Myocyte (in vitro differentiated cells): ENCODE results near the gene ACTR1B. TPM values are rescaled to one million over a fixed set of nuclear protein-coding genes. Genes with fewer than 3 reads are reported as not detected.
"Not testable (repeated sequence)": the region's sequence is repeated elsewhere in the genome, so short reads cannot be mapped to it uniquely, and the experiment has no call there.

Experiments
- DNase-seq: peaks from one replicate; pipeline ENCODE4 v3.0.0-alpha.2; 2012; ENCODE audit warnings: low read depth
- polyA plus RNA-seq: library from polyadenylated mRNA; unstranded; fragments of >200 nt; gene quantifications from one replicate; pipeline ENCODE4 v1.2.1, GENCODE V29; 2012; ENCODE audit warnings: missing spikeins
- total RNA-seq: library from RNA; depleted of rRNA; stranded (reverse); fragments of >200 nt; gene quantifications from 2 replicates; pipeline ENCODE4 v1.2.3, GENCODE V29; 2014

The ACTR1B gene
- total RNA-seq: 81.1 and 87.4 TPM in 2 replicates
- polyA plus RNA-seq: 93.5 TPM

DNA sequence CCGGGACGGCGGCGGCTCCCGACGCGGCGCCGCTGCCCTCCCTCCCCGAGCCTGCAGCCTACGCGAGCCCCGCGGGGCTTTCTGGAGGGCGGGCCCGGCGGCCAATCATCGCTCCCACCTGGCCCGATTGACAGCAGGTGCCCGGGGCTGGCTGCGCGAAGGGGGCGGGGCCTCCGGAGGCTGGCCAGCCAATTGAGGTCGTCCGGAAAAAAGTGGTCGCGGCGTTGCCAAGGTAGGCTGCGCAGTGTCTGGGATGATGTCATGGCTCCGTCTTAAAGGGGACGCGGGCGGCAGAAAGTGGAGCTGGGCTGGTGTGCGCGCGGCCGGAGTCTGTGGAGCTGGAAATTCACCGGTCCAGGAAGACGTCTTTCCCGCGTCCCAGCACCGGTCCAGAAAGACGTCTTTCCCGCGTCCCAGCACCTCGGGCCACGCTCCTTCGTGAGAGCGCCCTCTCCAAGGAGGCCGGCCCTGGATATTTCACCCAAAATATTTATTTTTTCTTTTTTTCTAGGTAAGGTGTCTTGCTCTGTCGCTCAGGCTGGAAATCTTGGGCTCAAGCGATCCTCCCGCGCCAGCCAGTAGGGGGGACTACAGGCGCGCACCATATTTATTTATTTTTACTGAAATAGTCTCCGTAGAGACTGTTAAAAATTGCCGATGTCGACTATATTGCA, at the start of gene ACTR1B:
TSS of gene ACTR1B (minus strand) at position 83 of the 674 bp plus-strand sequence. CDS start 154 bp downstream, outside the sequence.
- peak; percentile 99 for DNase-seq

DNA sequence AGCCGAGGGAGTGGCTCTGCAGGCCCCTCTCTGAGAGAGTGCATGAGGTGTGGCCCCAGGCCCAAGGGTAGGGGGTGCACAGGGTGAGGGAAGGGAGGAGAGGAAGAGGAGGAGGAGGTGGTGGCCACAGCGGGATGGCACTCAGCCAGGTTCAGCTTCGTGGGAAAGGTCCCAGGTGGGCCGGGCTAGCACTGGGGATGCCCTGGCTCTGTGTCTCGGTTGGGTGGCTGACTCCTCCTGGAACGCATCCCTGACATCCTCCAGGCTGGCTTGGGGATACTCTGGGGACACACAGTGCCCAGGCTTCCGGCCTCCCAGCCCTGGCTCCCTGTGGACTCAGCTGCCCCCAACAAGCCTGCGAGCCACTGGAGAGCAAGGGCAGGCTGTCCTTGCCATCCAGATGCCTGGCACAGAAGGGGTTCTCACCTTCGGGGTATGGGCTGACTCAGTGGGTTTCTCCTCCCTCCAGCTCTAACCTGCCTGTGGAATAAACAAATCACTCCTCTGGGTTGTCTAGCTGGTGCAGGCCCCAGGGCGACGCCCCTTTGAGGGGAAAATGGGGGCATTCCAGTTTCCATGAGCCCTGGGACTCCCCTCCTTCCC, 49.0 kb upstream of the ACTR1B start:
- no peak for DNase-seq

DNA sequence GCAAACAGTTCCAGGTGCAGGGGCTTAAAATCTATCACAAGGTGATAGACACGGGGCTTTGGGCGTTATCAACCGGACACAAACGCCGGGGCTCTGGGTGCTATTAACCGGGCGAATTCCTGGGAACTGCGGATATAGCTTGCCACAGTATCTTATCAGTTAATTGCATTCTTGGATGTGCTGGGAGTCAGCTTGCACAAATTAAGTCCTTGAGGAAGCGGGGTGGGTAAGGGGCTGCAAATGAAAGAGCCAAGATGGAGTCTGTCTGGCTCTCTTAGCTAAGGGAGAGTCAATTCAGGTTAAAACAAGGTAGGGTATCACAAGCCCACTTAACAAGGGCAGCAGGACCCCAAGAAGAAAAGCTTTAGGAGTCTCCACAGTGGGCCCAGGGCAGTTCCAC, 48.3 kb upstream of the ACTR1B start:
- not testable (repeated sequence) for DNase-seq

DNA sequence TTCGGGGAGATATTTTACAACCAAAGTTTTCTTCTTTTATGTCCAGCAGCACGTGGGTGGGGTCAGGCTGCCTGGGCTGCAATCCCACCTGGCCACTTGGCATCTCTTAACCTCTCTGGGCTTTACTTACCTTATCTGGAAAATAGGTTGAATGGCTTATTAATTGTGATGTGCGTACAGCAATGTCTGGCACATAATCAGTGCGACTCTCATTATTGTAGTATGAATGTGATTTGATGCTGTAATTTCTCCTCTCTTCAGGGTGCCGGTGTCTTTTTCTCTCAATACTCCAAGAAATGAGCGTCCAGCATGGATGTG, 47.5 kb upstream of the ACTR1B start:
- DNase-seq: no peak

DNA sequence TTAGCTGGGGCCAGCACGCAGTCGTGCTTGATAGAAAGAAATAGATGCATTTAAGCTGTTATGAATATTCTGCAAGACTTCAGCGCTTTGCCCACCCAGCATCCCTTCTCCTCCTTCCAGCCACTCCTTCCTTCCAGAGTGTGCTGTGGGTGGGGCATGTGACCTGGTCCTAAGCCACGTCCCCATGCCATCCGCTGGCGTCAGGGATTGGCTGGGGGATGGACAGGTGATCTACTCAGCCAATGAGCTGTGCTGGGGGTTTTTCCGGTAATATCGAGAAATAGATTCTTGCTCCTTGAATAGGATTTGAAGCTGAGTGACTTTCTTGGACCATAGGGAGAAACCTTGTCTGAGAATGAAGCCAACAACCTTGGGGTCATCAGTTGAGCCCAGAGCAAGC, 44.8 kb upstream of the ACTR1B start:
- DNase-seq: no peak

DNA sequence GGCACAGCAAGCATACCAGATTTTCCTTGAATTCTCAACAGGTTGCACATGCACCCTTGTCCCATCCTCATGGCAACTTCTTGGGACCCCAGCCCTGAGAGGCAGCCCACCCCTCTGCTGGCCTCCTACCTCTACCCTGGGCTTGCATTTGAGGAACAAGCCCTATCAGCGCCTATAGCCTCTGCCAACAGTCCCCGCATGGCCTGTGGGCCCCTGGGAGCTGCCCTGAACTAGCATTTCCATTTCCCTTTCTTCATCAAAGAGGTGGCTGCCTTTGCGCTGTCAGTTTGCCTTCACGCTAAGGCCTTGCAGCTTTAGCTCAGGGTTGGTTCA, 44.2 kb upstream of the ACTR1B start:
- no peak for DNase-seq

DNA sequence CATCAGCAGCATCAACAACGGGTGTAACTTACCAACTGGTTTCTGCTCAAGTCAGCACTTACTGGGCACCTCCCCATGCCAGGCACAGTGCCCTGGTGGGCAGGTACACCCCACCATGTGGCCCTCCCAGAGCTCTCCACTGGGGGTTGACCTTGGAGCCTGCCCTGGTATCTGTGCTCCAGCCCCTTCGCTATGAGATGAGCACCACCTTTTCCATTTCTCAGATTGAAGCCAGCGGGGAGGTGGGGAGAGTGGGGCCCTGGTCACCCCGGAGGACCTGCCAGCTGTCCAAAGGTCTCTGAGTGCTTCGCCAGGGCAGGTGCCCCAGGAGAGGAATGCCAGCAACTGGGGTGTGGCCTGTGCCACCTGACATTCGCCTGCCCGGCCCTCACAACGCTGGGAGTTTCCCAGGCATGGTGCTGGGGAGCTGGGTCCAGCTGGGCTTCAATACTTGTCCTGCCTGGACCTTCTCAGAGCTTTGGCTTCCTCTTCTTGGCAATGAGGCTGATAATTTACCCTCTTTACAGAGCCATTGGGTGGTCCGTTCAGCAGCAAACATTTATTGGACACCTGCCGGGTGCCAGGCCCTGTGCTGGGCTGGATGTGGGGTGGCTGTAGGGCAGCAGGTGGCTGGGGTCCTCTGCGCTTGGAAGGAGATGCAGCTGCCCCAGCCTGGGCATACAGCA, 43.7 kb upstream of the ACTR1B start:
- DNase-seq: no peak

DNA sequence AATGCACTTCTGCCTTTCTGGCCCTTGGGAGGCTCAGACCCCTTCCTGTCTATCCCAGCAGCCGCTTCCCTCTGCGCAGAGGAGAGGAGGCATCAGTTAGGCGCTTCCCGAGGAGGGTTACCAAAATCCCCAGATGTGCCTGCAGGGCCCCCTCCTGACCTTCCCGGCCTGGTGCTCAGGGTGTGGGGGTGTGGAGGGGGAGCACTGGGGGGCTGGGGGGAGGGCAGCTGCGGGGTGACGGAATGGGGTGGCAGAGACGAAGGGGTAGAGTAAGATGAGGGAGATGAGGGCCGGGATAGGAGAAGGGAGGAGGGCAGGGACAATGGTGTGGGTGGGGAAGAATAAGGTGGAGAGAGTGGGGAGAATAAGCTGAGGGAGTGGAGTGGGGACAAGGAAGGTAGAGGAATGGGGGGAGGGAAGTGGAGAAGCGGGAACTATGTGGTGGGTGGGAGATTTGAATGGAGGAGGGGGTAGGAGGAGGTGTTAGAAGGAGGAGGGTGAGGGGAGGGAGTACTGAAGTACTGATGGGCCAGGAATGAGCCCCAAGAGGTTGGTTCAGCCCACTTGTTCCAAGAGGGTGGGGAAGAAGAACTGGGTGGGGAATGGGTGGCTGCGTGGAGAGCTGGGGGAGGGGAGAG, 43.0 kb upstream of the ACTR1B start:
- no peak for DNase-seq

DNA sequence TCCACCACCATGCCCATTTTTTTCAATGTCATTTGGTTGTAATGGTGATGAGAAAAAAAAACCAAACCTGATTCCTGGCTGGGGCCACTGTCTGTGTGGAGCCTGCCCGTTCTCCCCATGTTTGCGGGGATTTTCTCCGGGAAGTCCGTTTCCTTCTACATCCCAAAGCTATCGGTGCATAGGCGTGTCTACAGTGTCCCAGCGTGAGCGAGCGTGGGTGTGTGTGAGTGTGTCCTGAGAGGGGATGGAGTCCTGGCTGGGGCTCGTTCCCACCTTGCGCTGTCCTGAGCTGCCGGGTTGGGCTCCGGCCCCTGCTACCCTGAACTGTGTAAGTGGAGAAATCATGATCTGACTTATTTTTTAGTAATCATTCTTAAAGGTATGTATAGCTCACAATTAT, 42.3 kb upstream of the ACTR1B start:
- no peak for DNase-seq

DNA sequence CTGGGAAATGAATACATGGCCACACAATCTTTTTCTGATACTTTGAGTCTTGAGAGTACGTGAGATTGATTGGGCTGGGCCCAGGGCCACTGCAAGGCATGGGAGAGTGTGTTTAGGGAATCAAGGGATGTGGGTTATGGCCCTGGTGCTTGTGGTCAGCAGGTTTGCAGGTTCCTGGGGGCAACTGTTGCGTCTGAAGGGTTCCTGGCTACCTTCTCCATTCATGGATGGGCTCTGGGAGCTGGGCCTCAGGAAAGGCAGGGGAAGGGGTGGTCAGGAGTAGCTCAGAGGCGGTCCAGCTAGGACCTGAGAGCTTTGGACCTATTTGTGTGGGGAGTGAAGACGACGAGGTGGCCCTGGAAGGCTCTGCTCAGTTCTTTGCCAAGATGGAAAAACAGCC, 41.1 kb upstream of the ACTR1B start:
- no peak for DNase-seq

DNA sequence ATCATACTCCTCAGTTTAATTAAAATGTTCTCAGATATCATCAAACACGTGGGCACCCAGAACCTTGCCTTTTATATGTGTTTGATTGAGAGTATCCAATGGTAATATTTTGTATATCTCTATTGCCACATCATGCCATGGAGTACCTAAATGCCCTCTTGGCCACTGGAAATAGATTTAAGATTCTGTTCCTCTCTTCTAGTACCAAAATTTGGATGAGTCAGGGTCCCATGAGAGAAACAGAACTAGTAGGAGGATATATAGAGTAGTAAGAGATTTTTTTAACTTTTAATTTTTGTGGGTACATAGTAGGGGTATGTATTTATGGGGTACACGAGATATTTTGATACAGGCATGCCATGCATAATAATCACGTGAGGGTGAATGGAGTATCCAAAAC, 39.9 kb upstream of the ACTR1B start:
- DNase-seq: no peak

DNA sequence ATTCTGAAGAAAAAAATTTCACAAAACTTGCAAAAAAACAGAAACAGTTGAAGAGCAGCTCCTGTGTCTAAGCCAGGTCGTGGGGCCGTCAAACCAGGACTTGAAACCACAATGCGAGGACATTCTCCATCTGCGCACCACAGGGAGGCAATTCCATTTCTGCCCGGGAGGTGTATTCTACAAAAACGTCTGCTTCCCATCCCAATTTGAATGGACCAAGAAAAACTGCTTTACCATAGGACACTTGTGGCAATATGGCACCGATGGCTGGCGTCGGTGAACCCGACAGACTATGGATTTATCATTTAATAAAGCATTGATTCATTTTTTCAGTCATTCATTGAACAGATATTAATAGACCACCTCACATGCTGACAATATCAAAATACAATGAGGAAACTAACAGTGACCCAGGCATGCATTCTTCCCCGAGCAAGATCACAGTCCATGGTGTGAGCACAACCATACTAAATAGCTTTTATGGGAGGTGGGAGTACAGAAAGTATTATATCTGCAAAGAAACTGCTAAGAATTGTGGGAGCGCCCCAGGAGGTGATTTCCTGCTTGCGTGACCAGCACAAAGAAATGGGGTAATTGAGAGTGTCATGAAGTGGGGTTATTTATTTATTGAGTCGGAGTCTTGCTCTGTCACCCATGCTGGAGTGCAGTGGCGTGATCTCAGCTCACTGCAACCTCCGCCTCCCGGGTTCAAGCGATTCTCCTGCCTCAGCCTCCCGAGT, 39.1 kb upstream of the ACTR1B start:
- no peak for DNase-seq

DNA sequence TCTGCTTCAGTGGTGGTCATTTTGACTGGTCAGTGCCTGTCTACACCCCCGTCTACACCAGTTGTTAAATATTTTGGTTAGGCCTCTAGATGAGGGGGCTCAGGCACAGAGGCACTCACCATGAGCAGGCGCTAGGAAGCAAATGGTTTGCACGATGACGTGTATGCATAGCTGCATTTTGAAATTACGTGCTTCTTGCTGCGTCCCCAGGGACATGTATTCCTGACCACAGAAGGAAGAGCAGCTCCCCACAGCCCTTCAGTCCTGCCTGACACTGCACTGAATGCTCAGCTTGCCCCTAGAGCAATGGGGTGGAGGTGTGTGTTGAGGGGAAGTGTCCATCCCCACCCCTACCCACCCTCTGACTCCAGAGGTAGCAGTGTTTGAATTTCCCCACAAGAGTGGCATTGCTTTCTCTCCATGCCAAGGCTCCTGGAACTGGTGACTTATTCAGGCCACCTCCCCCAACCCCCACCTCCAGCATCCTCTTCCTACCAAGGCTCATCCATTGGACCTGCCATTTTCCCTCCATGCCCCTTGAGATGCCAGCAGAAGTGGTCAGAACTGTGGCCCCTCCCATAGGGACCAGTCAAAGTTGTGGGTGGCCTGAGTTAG, 38.1 kb upstream of the ACTR1B start:
- DNase-seq: peak; percentile 87

DNA sequence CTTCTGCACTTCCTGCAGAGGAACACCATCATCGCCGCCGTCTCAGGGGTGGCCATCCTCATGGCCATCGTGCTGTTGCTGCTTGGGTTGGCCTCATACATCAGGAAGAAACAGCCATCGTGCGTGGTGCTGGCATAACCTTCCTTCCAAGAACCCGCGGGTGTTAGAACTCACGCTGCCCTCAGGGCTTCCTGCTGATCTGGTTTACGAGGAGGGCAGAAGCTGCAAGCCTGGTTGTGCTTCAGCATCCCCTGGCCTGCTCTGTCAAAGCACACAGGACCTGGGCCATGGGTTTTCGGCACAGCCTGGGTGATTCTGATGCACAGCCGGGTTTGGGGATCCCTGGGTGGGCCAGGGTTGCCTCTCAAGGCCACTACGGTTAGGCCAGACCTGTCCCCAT, 37.3 kb upstream of the ACTR1B start:
- no peak for DNase-seq

DNA sequence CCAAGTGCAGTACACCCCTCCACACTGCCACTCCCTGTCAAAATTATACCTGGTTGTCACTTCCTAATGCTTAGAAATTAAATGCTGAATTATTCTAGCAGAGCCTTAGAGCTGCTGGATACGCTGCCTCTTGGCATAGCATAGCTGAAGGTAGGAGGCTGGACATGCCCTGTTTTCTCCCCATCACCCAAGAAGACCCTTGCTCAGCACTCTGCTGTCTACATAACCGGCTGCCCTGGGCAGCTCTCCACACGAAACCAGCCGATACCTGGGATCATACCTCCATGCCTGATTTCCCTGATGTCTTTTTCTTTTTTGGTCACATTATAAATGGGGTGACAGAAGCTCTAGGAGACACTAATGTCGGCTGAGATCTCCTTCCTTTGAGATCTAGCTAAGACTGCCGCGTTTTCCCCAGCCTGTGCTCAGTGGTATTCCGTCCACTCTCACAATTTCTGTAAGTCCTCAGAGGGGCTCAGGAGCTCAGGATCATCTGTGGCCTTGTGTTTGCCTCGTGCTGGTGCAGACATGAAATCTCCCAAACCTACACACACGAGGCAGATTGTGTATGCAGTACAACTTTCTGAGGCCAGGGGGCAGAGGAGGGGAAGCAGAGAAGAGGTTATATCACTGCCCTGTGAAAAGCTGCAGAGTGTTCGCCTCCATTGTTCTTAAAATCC, 36.1 kb upstream of the ACTR1B start:
- DNase-seq: peak; percentile 79

DNA sequence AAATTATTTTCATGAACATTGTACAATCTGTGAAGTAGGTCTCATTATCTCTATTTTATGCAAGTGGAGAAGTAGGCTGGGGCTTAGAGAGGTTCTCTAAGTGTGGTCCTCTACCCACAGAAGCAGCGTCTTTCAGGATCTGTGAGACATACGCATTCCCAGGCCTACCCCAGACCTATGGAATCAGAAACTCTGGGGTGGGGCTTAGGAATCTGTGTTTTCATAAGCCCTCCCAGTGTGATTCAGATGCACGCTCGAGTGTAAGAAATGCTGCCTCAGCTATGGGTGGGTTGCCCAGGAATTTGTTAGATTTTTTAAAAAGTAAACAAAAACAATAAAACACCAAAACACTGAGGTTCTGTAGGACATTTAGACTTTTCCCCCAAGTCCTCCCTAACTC, 34.7 kb upstream of the ACTR1B start:
- no peak for DNase-seq

DNA sequence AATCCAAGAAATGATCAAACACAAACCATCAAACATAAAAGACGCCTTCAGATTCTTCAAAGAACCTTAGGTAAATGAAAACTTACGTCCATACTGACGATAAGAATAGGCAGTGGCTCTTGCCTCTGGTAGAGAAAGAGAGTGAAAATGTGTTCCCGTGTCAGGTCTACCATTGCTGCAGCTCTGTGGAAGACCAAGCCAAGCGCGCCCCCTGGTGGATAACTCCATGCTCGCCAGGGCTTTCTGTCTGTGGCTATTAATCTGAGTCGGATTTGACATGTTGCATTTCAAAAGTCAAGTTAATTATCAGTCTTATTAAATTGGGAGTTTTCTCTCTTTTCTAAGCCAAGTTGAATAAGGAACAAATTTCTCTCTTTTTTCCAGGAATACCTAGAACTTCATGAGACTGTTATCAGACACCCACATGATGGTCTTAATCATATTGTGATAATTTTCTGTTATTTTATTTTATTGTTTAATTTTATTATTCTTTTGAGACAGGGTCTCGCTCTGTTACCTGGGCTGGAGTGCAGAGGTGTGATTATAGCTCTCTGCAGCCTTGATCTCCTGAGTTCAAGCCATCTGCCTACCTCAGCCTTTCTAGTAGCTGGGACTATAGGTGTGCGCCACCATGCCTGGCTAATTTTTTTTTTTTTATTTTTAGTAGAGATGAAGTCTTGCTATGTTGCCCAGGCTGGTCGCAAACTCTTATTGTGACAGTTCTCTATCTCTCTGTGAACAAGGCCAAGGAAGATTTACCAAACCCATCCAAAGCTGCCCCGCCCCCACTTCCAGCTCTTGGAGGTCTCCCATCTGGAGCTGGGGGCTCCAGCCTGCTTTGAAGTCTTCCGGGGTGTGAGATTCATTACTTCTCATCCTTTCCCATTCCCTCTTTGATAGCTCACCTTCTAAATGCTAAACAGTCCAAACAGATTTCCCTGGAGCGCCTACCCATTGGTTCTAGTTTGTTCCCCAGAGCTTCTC, 33.7 kb upstream of the ACTR1B start:
- peak; percentile 85 for DNase-seq

DNA sequence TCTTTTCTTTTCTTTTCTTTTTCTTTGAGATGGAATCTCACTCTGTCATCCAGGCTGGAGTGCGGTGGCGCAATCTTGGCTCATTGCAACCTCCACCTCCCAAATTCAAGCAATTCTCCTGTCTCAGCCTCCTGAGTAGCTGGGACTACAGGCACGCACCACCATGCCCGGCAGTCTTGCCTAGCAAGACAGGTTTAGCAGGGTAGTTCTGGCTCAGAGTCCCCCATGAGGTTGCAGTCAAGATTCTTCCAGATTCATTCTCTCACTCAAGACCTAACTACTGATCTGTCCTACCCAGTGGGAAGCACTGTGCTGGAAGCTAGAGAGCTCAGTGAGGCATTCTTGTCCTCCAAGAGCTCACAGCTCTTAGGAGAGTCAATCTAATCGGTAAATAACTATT, 31.9 kb upstream of the ACTR1B start:
- no peak for DNase-seq

DNA sequence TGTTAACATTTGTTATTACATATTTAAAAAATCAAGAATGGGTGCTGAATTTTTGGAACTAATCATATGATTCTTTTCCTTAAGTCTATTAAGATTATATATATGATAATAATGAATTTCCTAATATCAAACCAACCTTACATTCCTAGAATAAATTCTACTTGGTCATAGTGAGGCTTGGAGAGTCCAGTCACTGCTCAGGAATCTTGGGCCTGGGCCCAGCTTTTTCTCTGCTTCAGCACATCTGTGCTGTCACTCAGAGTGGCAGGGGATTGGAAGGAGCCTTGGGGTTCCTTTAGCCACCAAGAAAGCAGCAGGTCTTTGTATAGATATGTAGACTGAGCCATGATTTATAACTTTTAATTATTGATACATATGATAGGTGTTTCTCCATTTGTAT, 29.6 kb upstream of the ACTR1B start:
- peak; percentile 88 for DNase-seq

DNA sequence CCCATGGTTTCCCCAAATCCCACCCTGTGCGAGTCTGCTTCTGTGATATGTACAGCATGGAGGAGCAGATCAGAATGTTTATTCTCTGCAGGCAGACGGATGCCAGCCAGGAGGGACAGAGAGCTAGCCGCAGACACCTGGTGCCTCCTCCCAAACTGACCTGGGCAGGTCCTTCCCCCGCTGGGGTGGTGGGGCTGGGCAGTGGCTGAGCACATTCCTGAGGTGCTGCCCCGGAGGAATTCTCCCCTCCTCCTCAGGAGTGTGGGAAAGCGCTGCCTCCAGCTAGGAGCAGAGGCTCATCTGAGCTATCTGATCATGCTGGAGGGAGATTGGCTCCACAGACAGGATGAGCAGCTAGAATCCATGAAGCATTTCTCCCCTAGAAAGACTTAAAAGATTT, 27.3 kb upstream of the ACTR1B start:
- DNase-seq: no peak
